Ishikawa (cell line): Measurements from ENCODE around the gene AGPAT3.
A peak's percentile ranks its signal among the peaks of the same experiment; 100 is the strongest.

Experiments
- CEBPB ChIP-seq: IDR thresholded peaks from 2 replicates; pipeline ENCODE4 v1.6.1; 2012
- CREB1 ChIP-seq: IDR thresholded peaks from 2 replicates; pipeline ENCODE4 v1.6.1; 2012; ENCODE audit warnings: low read depth
- EGR1 ChIP-seq: IDR thresholded peaks from 2 replicates; pipeline ENCODE4 v1.6.1; 2012
- EP300 ChIP-seq: IDR thresholded peaks from 2 replicates; pipeline ENCODE4 v1.6.1; 2012; ENCODE audit warnings: borderline replicate concordance
- FOXM1 ChIP-seq: IDR thresholded peaks from 2 replicates; pipeline ENCODE4 v1.6.1; 2012; ENCODE audit warnings: low read depth, borderline replicate concordance
- NFIC ChIP-seq: IDR thresholded peaks from 2 replicates; pipeline ENCODE4 v1.6.1; 2012
- RAD21 ChIP-seq: IDR thresholded peaks from 2 replicates; pipeline ENCODE4 v1.6.1; 2012; ENCODE audit warnings: low read depth
- TAF1 ChIP-seq: IDR thresholded peaks from 2 replicates; pipeline ENCODE4 v1.6.1; 2012; ENCODE audit warnings: low read depth, mild to moderate bottlenecking
- TCF12 ChIP-seq: IDR thresholded peaks from 2 replicates; pipeline ENCODE4 v1.6.1; 2012; ENCODE audit warnings: low read depth
- TEAD4 ChIP-seq: IDR thresholded peaks from 2 replicates; pipeline ENCODE4 v1.6.1; 2012
- YY1 ChIP-seq: IDR thresholded peaks from 2 replicates; pipeline ENCODE4 v1.6.1; 2012; ENCODE audit warnings: low read depth
- ZBTB7A ChIP-seq: IDR thresholded peaks from 2 replicates; pipeline ENCODE4 v1.6.1; 2012; ENCODE audit warnings: low read depth
- TF ChIP-seq, protein P1 (sequence below): IDR thresholded peaks from 2 replicates; pipeline ENCODE4 v1.6.1; 2012
- TF ChIP-seq, protein P2 (sequence below): IDR thresholded peaks from 2 replicates; pipeline ENCODE4 v1.6.1; 2012; ENCODE audit warnings: low read depth, mild to moderate bottlenecking
- TF ChIP-seq, protein P3 (sequence below): IDR thresholded peaks from 2 replicates; pipeline ENCODE4 v1.6.1; 2012

Gene AGPAT3

DNA sequence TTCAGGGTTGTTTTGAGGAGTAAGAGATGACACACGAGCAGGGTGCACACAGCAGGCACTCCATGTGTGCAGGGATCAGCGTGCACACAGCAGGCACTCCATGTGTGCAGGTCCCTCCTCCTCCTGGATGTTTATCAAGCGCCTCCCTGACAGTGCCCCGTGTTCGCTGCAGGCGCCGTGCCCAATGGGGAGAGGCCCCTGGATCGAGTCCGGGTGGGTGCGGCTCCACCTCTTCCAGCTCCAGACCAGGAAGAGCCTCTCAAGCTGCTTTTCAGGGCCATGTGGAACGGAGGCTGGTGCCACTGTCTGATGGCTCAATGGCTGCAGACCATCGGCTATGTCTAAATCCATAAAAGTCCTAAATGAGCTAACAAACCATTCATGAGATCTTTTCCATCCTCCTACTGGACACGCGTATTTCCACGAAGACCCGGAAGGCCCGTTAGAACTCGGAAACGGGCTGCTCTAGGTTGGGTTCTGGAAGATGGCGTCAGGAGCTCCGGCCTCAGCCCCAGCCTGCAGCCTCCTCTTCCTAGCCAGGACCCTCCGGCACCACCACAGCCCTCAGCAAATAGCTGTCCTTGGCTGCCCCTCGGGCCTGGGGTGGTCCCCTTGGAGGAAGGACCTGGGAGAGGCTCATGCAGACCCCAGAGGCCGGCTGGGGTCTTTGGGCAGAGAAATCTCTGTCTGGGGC lies 39.6 kb upstream of the AGPAT3 start:
- TF ChIP-seq EP300: no peak
- TF ChIP-seq TCF12: no peak
- TF ChIP-seq TEAD4: no peak
- TF ChIP-seq TAF1: no peak
- TF ChIP-seq FOXM1: no peak
- TF ChIP-seq CEBPB: no peak
- TF ChIP-seq CREB1: no peak
- TF ChIP-seq, protein P1, sequence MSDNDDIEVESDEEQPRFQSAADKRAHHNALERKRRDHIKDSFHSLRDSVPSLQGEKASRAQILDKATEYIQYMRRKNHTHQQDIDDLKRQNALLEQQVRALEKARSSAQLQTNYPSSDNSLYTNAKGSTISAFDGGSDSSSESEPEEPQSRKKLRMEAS: no peak
- TF ChIP-seq, protein P2, sequence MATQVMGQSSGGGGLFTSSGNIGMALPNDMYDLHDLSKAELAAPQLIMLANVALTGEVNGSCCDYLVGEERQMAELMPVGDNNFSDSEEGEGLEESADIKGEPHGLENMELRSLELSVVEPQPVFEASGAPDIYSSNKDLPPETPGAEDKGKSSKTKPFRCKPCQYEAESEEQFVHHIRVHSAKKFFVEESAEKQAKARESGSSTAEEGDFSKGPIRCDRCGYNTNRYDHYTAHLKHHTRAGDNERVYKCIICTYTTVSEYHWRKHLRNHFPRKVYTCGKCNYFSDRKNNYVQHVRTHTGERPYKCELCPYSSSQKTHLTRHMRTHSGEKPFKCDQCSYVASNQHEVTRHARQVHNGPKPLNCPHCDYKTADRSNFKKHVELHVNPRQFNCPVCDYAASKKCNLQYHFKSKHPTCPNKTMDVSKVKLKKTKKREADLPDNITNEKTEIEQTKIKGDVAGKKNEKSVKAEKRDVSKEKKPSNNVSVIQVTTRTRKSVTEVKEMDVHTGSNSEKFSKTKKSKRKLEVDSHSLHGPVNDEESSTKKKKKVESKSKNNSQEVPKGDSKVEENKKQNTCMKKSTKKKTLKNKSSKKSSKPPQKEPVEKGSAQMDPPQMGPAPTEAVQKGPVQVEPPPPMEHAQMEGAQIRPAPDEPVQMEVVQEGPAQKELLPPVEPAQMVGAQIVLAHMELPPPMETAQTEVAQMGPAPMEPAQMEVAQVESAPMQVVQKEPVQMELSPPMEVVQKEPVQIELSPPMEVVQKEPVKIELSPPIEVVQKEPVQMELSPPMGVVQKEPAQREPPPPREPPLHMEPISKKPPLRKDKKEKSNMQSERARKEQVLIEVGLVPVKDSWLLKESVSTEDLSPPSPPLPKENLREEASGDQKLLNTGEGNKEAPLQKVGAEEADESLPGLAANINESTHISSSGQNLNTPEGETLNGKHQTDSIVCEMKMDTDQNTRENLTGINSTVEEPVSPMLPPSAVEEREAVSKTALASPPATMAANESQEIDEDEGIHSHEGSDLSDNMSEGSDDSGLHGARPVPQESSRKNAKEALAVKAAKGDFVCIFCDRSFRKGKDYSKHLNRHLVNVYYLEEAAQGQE: no peak
- no peak for TF ChIP-seq ZBTB7A
- TF ChIP-seq RAD21: no peak
- TF ChIP-seq, protein P3, sequence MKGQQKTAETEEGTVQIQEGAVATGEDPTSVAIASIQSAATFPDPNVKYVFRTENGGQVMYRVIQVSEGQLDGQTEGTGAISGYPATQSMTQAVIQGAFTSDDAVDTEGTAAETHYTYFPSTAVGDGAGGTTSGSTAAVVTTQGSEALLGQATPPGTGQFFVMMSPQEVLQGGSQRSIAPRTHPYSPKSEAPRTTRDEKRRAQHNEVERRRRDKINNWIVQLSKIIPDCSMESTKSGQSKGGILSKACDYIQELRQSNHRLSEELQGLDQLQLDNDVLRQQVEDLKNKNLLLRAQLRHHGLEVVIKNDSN: no peak
- no peak for TF ChIP-seq EGR1
- TF ChIP-seq YY1: no peak
- no peak for TF ChIP-seq NFIC

DNA sequence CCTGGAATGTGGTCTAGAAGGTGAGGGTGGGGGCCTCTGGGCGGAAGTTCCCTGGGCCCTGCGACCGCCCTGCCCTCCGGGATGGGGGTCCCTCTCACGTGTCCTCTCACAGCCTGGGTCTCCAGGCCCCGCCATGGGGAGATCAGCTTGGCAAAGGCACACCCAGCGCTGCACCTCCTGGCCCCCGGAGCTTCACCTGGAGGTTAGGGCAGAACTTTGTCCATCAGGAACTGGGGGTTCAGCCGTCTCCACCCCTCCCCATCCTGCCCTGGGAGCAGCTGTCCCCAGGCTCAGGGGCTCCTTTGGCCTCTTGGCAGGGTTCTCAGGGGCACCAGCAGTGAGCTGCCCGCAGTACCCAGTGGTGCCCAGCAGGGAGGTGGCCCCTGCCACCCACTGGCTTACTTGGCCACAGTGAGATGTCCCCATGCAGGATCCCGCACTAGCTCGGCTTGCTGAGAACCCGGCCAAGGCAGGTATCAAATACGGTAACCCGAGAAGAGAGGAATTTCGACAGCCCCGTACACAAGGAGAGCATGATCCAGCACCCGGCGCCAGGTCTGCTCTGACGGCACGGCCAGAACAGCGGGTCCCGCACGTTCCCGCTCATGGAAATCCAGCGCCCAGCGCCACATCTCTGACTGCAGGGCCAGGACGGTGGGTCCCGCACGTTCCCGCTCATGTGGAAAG lies 38.9 kb upstream of the AGPAT3 start:
- TF ChIP-seq TCF12 (peak; percentile 36; the same call in 1 of the 2 replicates), YY1 (0 out of 2 replicates have a peak, but pooled peaks have one; percentile 17), RAD21 (no peak; the same call in 1 of the 2 replicates), NFIC (peak; percentile 51; the same call in 1 of the 2 replicates), TAF1 (no peak), ZBTB7A (no peak), TEAD4 (peak; percentile 63), FOXM1 (no peak), CREB1 (no peak), EP300 (no peak)
- TF ChIP-seq, protein P1: peak; percentile 36; the same call in 1 of the 2 replicates

DNA sequence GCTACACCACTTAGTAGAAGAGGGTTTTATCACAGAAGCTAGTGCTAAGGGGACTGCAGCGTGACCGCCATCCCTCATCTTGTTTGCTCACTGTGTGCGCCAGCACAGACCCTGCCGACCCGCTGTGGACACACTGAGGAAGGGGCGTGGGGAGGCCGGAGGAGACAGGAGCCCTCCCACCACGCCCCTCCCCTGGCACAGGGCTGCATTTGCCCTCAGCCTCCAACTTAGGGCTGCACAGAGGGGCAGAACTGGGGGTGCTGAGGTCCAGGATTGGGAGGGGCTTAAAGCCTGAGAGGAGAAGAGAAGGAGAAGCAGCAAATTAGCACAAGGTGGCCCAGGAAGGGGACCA lies 38.4 kb upstream of the AGPAT3 start:
- no peak for TF ChIP-seq TEAD4
- no peak for TF ChIP-seq EP300
- TF ChIP-seq EGR1: no peak
- no peak for TF ChIP-seq CEBPB
- TF ChIP-seq RAD21: no peak
- no peak for TF ChIP-seq CREB1
- TF ChIP-seq, protein P3: no peak
- TF ChIP-seq NFIC: no peak
- TF ChIP-seq TCF12: no peak
- TF ChIP-seq, protein P2: no peak
- no peak for TF ChIP-seq FOXM1
- no peak for TF ChIP-seq TAF1
- TF ChIP-seq, protein P1: no peak; the same call in 1 of the 2 replicates
- no peak for TF ChIP-seq ZBTB7A
- no peak for TF ChIP-seq YY1

DNA sequence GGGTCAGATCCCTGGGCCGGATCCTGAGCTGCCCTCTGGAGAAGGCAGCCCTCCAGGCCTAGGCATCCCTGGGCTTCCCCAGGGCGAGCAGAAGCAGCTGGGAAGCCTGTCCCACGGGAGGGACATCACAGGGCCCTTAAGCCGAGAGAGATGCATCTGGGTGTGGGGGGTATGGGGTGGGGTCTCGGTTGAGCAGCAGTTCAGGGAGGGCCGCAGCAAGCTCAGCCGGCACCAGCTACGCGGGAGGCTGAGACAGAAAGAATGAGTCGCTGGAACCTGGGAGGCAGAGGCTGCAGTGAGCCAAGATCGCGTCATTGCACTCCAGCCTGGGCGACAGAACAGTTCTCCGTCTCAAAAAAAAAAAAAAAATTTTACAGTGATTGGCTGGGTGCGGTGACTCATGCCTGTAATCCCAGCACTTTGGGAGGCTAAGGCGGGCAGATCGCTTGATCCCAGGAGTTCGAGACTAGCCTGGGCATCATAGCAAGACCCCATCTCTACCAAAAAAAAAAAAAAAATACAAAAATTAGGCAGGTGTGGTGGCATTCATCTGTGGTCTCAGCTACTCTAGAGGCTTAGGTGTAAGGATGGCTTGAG lies 37.9 kb upstream of the AGPAT3 start:
- TF ChIP-seq, protein P2: no peak
- no peak for TF ChIP-seq TAF1
- TF ChIP-seq EP300: no peak
- TF ChIP-seq ZBTB7A: 0 out of 2 replicates have a peak, but pooled peaks have one; percentile 16
